Measurements from ENCODE around the gene PCGF6.
"Not testable (repeated sequence)": the region's sequence is repeated elsewhere in the genome, so short reads cannot be mapped to it uniquely, and the experiment has no call there.

DNA sequence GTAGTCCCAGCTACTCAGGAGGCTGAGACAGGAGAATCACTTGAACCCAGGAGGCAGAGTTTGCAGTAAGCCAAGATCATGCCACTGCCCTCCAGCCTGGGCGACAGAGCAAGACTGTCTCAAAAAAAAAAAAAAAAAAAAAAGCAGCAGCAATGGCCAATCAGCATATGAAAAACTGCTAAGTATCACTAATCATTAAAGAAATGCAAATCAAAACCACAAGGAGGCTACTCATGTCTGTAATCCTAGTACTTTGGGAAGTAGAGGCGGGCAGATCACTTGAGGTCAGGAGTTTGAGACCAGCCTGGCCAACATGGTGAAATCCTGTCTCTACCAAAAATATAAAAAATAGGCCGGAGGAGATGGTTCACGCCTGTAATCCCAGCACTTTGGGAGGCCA, 3.6 kb upstream of the PCGF6 start:
- not testable (repeated sequence) for TF ChIP-seq POLR2A (IDR thresholded peaks at IDR 0.05; ENCODE audit: low read length); GATA1 (IDR thresholded peaks at IDR 0.05; ENCODE audit: low read depth, low read length)
